ENCODE measurements around the gene C6orf120.

C6orf120 gene

GRCh38 chr6:169669147-169669546 lies 32.8 kb upstream of the C6orf120 start:
- H3K4me3 ChIP-seq (ENCODE audit: low read depth in 1 of 2, low read length in 1 of 2) = no peak overlapping the region
- H3K36me3 ChIP-seq = peaks cover 13% of the 10 kb centered on the region

GRCh38 chr6:169669889-169670288 lies 32.0 kb upstream of the C6orf120 start:
- TF ChIP-seq CTCF (IDR thresholded peaks at IDR 0.05) = no peak
- Histone ChIP-seq H3K36me3 (peaks cover 13% of the 10 kb centered on the region), H3K27ac (no peak overlapping the region), H3K4me3 (ENCODE audit: low read depth in 1 of 2, low read length in 1 of 2) (no peak overlapping the region), H3K4me1 (ENCODE audit: control insufficient read depth in 1 of 2, insufficient read depth in 1 of 2, low read depth in 1 of 2, low read length in 1 of 2) (no peaks in the 10 kb centered on the region), H3K9me3 (no peaks in the 10 kb centered on the region), H3K27me3 (no peaks in the 10 kb centered on the region)

More at GRCh38 chr6:169669147-169669546, 32.8 kb upstream of the C6orf120 start:
- no peaks in the 10 kb centered on the region for H3K4me1 ChIP-seq (ENCODE audit: control insufficient read depth in 1 of 2, insufficient read depth in 1 of 2, low read depth in 1 of 2, low read length in 1 of 2)
- H3K27ac ChIP-seq = no peak overlapping the region
- TF ChIP-seq CTCF (IDR thresholded peaks at IDR 0.05) = no peak
- H3K27me3 ChIP-seq = no peaks in the 10 kb centered on the region
- no peaks in the 10 kb centered on the region for H3K9me3 ChIP-seq

GRCh38 chr6:169671563-169671962 lies 30.4 kb upstream of the C6orf120 start:
- H3K9me3 ChIP-seq = no peaks in the 10 kb centered on the region
- H3K36me3 ChIP-seq = peaks cover 13% of the 10 kb centered on the region
- no peaks in the 10 kb centered on the region for H3K27me3 ChIP-seq
- no peak overlapping the region for H3K27ac ChIP-seq
- TF ChIP-seq CTCF (IDR thresholded peaks at IDR 0.05) = no peak
- no peak overlapping the region for H3K4me3 ChIP-seq (ENCODE audit: low read depth in 1 of 2, low read length in 1 of 2)
- H3K4me1 ChIP-seq (ENCODE audit: control insufficient read depth in 1 of 2, insufficient read depth in 1 of 2, low read depth in 1 of 2, low read length in 1 of 2) = no peaks in the 10 kb centered on the region

GRCh38 chr6:169675011-169675410 lies 26.9 kb upstream of the C6orf120 start:
- H3K36me3 ChIP-seq = peaks cover 5% of the 10 kb centered on the region

GRCh38 chr6:169677096-169677495 lies 24.8 kb upstream of the C6orf120 start:
- H3K27me3 ChIP-seq = no peaks in the 10 kb centered on the region
- no peak overlapping the region for H3K27ac ChIP-seq
- H3K4me1 ChIP-seq (ENCODE audit: control insufficient read depth in 1 of 2, insufficient read depth in 1 of 2, low read depth in 1 of 2, low read length in 1 of 2) = no peaks in the 10 kb centered on the region
- no peak overlapping the region for H3K4me3 ChIP-seq (ENCODE audit: low read depth in 1 of 2, low read length in 1 of 2)
- H3K36me3 ChIP-seq = no peaks in the 10 kb centered on the region
- no peaks in the 10 kb centered on the region for H3K9me3 ChIP-seq
- TF ChIP-seq CTCF (IDR thresholded peaks at IDR 0.05) = no peak

More at GRCh38 chr6:169675011-169675410, 26.9 kb upstream of the C6orf120 start:
- no peaks in the 10 kb centered on the region for H3K4me1 ChIP-seq (ENCODE audit: control insufficient read depth in 1 of 2, insufficient read depth in 1 of 2, low read depth in 1 of 2, low read length in 1 of 2)
- no peak for TF ChIP-seq CTCF (IDR thresholded peaks at IDR 0.05)
- no peaks in the 10 kb centered on the region for H3K27me3 ChIP-seq
- H3K4me3 ChIP-seq (ENCODE audit: low read depth in 1 of 2, low read length in 1 of 2) = no peak overlapping the region
- H3K27ac ChIP-seq = no peak overlapping the region
- no peaks in the 10 kb centered on the region for H3K9me3 ChIP-seq

GRCh38 chr6:169678342-169678741 lies 23.6 kb upstream of the C6orf120 start:
- Histone ChIP-seq H3K4me1 (ENCODE audit: control insufficient read depth in 1 of 2, insufficient read depth in 1 of 2, low read depth in 1 of 2, low read length in 1 of 2) (no peaks in the 10 kb centered on the region), H3K9me3 (no peaks in the 10 kb centered on the region), H3K4me3 (ENCODE audit: low read depth in 1 of 2, low read length in 1 of 2) (no peak overlapping the region), H3K27ac (no peak overlapping the region), H3K27me3 (no peaks in the 10 kb centered on the region), H3K36me3 (no peaks in the 10 kb centered on the region)
- TF ChIP-seq CTCF (IDR thresholded peaks at IDR 0.05) = no peak
